Measurements from ENCODE around the gene TOLLIP.
"Not testable (repeated sequence)": the region's sequence is repeated elsewhere in the genome, so short reads cannot be mapped to it uniquely, and the experiment has no call there.

TOLLIP gene

DNA sequence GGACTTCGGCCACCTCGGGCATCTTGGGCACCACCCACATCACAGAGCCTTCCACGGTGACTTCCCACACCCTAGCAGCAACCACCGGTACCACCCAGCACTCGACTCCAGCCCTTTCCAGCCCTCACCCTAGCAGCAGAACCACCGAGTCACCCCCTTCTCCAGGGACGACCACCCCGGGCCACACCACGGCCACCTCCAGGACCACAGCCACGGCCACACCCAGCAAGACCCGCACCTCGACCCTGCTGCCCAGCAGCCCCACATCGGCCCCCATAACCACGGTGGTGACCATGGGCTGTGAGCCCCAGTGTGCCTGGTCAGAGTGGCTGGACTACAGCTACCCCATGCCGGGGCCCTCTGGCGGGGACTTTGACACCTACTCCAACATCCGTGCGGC, 65.9 kb downstream of the TOLLIP start:
- peaks cover 0 to 22% (median 0%) of the 10 kb centered on the region in 5 experiments for H3K9me3 ChIP-seq (ENCODE audit: control extremely low read depth in 1 of 5, control insufficient read depth in 4 of 5, insufficient read depth in 2 of 5, low read depth in 1 of 5, low read length in 4 of 5)
- H3K27ac ChIP-seq (ENCODE audit: insufficient read depth in 1 of 2, low read depth in 1 of 2, low read length in 2 of 2, poor library complexity in 1 of 2, severe bottlenecking in 2 of 2); CTCF ChIA-PET: not testable (repeated sequence)

DNA sequence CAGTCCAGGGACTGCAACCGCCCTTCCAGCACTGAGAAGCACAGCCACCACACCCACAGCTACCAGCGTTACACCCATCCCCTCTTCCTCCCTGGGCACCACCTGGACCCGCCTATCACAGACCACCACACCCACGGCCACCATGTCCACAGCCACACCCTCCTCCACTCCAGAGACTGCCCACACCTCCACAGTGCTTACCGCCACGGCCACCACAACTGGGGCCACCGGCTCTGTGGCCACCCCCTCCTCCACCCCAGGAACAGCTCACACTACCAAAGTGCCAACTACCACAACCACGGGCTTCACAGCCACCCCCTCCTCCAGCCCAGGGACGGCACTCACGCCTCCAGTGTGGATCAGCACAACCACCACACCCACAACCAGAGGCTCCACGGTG, 66.7 kb downstream of the TOLLIP start:
- 100% methylated on average over 2 of the region's 11 CpGs for WGBS (ENCODE audit: insufficient coverage)
- H3K4me3 ChIP-seq (ENCODE audit: control insufficient read depth in 1 of 7, extremely low read depth in 1 of 7, insufficient read depth in 4 of 7, low read depth in 2 of 7, low read length in 6 of 7); H3K4me1 ChIP-seq (ENCODE audit: control extremely low read depth in 1 of 4, control insufficient read depth in 4 of 4, insufficient read depth in 4 of 4, low read length in 3 of 4); H3K27me3 ChIP-seq (replicated peaks in 2 of 5; ENCODE audit: control insufficient read depth in 4 of 5, insufficient read depth in 5 of 5, low read length in 4 of 5); POLR2A ChIA-PET; DNase-seq; CTCF ChIA-PET; H3K27ac ChIP-seq (ENCODE audit: insufficient read depth in 1 of 2, low read depth in 1 of 2, low read length in 2 of 2, poor library complexity in 1 of 2, severe bottlenecking in 2 of 2); H3K36me3 ChIP-seq (ENCODE audit: control insufficient read depth in 4 of 4, insufficient read depth in 4 of 4, low read length in 3 of 4): not testable (repeated sequence)
- H3K9me3 ChIP-seq (ENCODE audit: control extremely low read depth in 1 of 5, control insufficient read depth in 4 of 5, insufficient read depth in 2 of 5, low read depth in 1 of 5, low read length in 4 of 5): peaks cover 0 to 22% (median 0%) of the 10 kb centered on the region in 5 experiments

More for the DNA sequence above, 65.9 kb downstream of the TOLLIP start:
- DNase-seq; POLR2A ChIA-PET; H3K4me3 ChIP-seq (ENCODE audit: control insufficient read depth in 1 of 7, extremely low read depth in 1 of 7, insufficient read depth in 4 of 7, low read depth in 2 of 7, low read length in 6 of 7); H3K36me3 ChIP-seq (ENCODE audit: control insufficient read depth in 4 of 4, insufficient read depth in 4 of 4, low read length in 3 of 4); H3K4me1 ChIP-seq (ENCODE audit: control extremely low read depth in 1 of 4, control insufficient read depth in 4 of 4, insufficient read depth in 4 of 4, low read length in 3 of 4); H3K27me3 ChIP-seq (replicated peaks in 2 of 5; ENCODE audit: control insufficient read depth in 4 of 5, insufficient read depth in 5 of 5, low read length in 4 of 5): not testable (repeated sequence)
- no CpG with 5 or more reads among the region's 18 CpGs for WGBS (ENCODE audit: insufficient coverage)

DNA sequence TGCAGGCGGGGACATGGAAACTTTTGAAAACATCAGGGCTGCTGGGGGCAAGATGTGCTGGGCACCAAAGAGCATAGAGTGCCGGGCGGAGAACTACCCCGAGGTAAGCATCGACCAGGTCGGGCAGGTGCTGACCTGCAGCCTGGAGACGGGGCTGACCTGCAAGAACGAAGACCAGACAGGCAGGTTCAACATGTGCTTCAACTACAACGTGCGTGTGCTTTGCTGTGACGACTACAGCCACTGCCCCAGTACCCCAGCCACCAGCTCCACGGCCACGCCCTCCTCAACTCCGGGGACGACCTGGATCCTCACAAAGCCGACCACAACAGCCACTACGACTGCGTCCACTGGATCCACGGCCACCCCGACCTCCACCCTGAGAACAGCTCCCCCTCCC, 67.1 kb downstream of the TOLLIP start:
- ChIA-PET CTCF (no interaction called here), POLR2A (no interaction called here)
- peaks cover 0 to 22% (median 0%) of the 10 kb centered on the region in 5 experiments for H3K9me3 ChIP-seq (ENCODE audit: control extremely low read depth in 1 of 5, control insufficient read depth in 4 of 5, insufficient read depth in 2 of 5, low read depth in 1 of 5, low read length in 4 of 5)
- no peaks in the 10 kb centered on the region for H3K27me3 ChIP-seq (replicated peaks in 2 of 5; ENCODE audit: control insufficient read depth in 4 of 5, insufficient read depth in 5 of 5, low read length in 4 of 5)
- 95% methylated on average over 16 of the region's 20 CpGs for WGBS (ENCODE audit: insufficient coverage)
- no peak for DNase-seq
- no peak overlapping the region for H3K27ac ChIP-seq (ENCODE audit: insufficient read depth in 1 of 2, low read depth in 1 of 2, low read length in 2 of 2, poor library complexity in 1 of 2, severe bottlenecking in 2 of 2)
- H3K36me3 ChIP-seq (ENCODE audit: control insufficient read depth in 4 of 4, insufficient read depth in 4 of 4, low read length in 3 of 4): no peaks in the 10 kb centered on the region
- H3K4me3 ChIP-seq (ENCODE audit: control insufficient read depth in 1 of 7, extremely low read depth in 1 of 7, insufficient read depth in 4 of 7, low read depth in 2 of 7, low read length in 6 of 7): no peak overlapping the region
- H3K4me1 ChIP-seq (ENCODE audit: control extremely low read depth in 1 of 4, control insufficient read depth in 4 of 4, insufficient read depth in 4 of 4, low read length in 3 of 4): no peaks in the 10 kb centered on the region

DNA sequence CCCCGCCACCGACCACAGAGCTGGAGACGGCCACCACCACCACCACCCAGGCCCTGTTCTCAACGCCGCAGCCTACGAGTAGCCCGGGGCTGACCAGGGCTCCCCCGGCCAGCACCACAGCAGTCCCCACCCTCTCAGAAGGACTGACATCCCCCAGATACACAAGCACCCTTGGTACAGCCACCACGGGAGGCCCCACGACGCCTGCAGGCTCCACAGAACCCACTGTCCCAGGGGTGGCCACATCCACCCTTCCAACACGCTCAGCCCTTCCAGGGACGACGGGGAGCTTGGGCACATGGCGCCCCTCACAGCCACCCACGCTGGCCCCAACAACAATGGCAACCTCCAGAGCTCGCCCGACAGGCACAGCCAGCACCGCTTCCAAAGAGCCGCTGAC, 67.7 kb downstream of the TOLLIP start:
- no peaks in the 10 kb centered on the region for H3K27me3 ChIP-seq (replicated peaks in 2 of 5; ENCODE audit: control insufficient read depth in 4 of 5, insufficient read depth in 5 of 5, low read length in 4 of 5)
- 96% methylated on average over 14 of the region's 20 CpGs for WGBS (ENCODE audit: insufficient coverage)

DNA sequence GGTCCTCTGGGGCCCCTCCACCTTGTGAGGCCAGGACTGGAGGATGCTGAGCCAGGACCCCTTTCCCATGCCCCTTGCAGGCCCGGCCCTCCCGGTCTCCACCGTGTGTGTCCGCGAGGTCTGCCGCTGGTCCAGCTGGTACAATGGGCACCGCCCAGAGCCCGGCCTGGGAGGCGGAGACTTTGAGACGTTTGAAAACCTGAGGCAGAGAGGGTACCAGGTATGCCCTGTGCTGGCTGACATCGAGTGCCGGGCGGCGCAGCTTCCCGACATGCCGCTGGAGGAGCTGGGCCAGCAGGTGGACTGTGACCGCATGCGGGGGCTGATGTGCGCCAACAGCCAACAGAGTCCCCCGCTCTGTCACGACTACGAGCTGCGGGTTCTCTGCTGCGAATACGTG, 68.7 kb downstream of the TOLLIP start:
- POLR2A ChIA-PET: no interaction called here
- no peaks in the 10 kb centered on the region for H3K4me1 ChIP-seq (ENCODE audit: control extremely low read depth in 1 of 4, control insufficient read depth in 4 of 4, insufficient read depth in 4 of 4, low read length in 3 of 4)
- no peaks in the 10 kb centered on the region for H3K36me3 ChIP-seq (ENCODE audit: control insufficient read depth in 4 of 4, insufficient read depth in 4 of 4, low read length in 3 of 4)
- H3K4me3 ChIP-seq (ENCODE audit: control insufficient read depth in 1 of 7, extremely low read depth in 1 of 7, insufficient read depth in 4 of 7, low read depth in 2 of 7, low read length in 6 of 7): no peak overlapping the region
- no peak for DNase-seq
- CTCF ChIA-PET: no interaction called here
- H3K27me3 ChIP-seq (replicated peaks in 2 of 5; ENCODE audit: control insufficient read depth in 4 of 5, insufficient read depth in 5 of 5, low read length in 4 of 5): no peaks in the 10 kb centered on the region
- 96% methylated on average over 25 of the region's 25 CpGs for WGBS (ENCODE audit: insufficient coverage)
- peaks cover 0 to 22% (median 0%) of the 10 kb centered on the region in 5 experiments for H3K9me3 ChIP-seq (ENCODE audit: control extremely low read depth in 1 of 5, control insufficient read depth in 4 of 5, insufficient read depth in 2 of 5, low read depth in 1 of 5, low read length in 4 of 5)
- H3K27ac ChIP-seq (ENCODE audit: insufficient read depth in 1 of 2, low read depth in 1 of 2, low read length in 2 of 2, poor library complexity in 1 of 2, severe bottlenecking in 2 of 2): no peak overlapping the region

More for the DNA sequence above, 67.7 kb downstream of the TOLLIP start:
- no peaks in the 10 kb centered on the region for H3K36me3 ChIP-seq (ENCODE audit: control insufficient read depth in 4 of 4, insufficient read depth in 4 of 4, low read length in 3 of 4)
- H3K9me3 ChIP-seq (ENCODE audit: control extremely low read depth in 1 of 5, control insufficient read depth in 4 of 5, insufficient read depth in 2 of 5, low read depth in 1 of 5, low read length in 4 of 5): peaks cover 0 to 22% (median 0%) of the 10 kb centered on the region in 5 experiments
- H3K27ac ChIP-seq (ENCODE audit: insufficient read depth in 1 of 2, low read depth in 1 of 2, low read length in 2 of 2, poor library complexity in 1 of 2, severe bottlenecking in 2 of 2): no peak overlapping the region
- H3K4me3 ChIP-seq (ENCODE audit: control insufficient read depth in 1 of 7, extremely low read depth in 1 of 7, insufficient read depth in 4 of 7, low read depth in 2 of 7, low read length in 6 of 7): no peak overlapping the region
- CTCF ChIA-PET: no interaction called here
- no peaks in the 10 kb centered on the region for H3K4me1 ChIP-seq (ENCODE audit: control extremely low read depth in 1 of 4, control insufficient read depth in 4 of 4, insufficient read depth in 4 of 4, low read length in 3 of 4)
- no peak for DNase-seq
- POLR2A ChIA-PET: no interaction called here

DNA sequence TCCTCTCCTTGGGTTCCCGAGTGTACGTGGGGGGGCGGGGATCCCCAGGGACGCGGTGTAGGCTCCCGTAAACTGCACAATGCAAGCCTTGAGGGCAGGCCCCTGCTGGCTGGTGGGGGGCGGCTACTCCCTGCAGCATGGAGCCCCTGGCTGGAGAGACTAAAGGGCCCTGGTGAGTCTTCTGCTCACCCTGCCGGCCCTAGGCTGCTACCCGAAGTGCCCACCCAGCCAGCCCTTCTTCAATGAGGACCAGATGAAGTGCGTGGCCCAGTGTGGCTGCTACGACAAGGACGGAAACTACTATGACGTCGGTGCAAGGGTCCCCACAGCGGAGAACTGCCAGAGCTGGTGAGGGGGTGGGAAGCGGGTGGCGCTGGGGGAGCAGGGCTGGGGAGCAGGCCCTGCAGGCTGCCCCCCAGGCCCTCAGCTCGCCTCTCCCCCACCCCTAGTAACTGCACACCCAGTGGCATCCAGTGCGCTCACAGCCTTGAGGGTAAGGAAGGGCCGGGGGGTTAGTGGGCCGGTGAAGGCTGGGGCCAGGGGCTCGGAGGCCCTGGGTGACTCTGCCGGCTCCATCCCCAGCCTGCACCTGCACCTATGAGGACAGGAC, 69.7 kb downstream of the TOLLIP start:
- no peak for DNase-seq
- no peak overlapping the region for H3K4me3 ChIP-seq (ENCODE audit: control insufficient read depth in 1 of 7, extremely low read depth in 1 of 7, insufficient read depth in 4 of 7, low read depth in 2 of 7, low read length in 6 of 7)
- peaks cover 0 to 22% (median 0%) of the 10 kb centered on the region in 5 experiments for H3K9me3 ChIP-seq (ENCODE audit: control extremely low read depth in 1 of 5, control insufficient read depth in 4 of 5, insufficient read depth in 2 of 5, low read depth in 1 of 5, low read length in 4 of 5)
- no peaks in the 10 kb centered on the region for H3K27me3 ChIP-seq (replicated peaks in 2 of 5; ENCODE audit: control insufficient read depth in 4 of 5, insufficient read depth in 5 of 5, low read length in 4 of 5)
- WGBS (ENCODE audit: insufficient coverage): 98% methylated on average over 22 of the region's 23 CpGs
- no peak overlapping the region for H3K27ac ChIP-seq (ENCODE audit: insufficient read depth in 1 of 2, low read depth in 1 of 2, low read length in 2 of 2, poor library complexity in 1 of 2, severe bottlenecking in 2 of 2)
- no peaks in the 10 kb centered on the region for H3K36me3 ChIP-seq (ENCODE audit: control insufficient read depth in 4 of 4, insufficient read depth in 4 of 4, low read length in 3 of 4)
- no peaks in the 10 kb centered on the region for H3K4me1 ChIP-seq (ENCODE audit: control extremely low read depth in 1 of 4, control insufficient read depth in 4 of 4, insufficient read depth in 4 of 4, low read length in 3 of 4)
- POLR2A ChIA-PET: interaction anchor here (0.6 kb wide), 1 partner anchor 139 kb away, joined by 3 read pairs; no protein-coding TSS in a partner anchor
- CTCF ChIA-PET: no interaction called here

DNA sequence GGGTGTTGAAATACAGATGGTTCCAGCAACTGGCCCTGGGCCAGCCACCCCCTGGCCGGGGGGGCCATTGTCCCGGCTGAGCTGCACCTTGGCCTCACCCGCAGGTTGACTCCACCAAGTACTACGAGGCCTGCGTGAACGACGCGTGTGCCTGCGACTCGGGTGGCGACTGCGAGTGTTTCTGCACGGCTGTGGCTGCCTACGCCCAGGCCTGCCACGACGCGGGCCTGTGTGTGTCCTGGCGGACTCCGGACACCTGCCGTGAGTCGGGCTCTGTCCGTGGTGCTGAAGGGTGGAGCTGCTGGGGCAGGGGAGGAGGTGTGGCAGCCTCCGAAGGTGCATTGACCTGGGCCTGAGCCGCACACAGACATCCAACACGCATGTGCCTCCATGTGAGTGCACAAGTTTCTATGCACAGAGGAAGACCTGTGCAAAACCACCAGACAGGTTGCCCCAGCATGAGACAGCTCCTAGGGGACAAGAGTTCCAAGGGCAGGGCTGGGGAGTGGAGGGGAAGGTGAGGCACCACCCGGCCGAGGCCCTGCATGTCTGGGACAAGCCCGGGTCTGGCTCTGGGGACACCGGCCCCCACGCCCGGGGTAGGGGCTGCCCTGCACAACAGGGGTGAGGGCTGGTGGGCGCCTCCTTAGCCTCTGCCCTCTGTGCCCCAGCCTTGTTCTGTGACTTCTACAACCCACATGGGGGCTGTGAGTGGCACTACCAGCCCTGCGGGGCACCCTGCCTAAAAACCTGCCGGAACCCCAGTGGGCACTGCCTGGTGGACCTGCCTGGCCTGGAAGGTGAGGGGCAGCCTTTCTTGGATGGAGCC, 70.5 kb downstream of the TOLLIP start:
- H3K4me1 ChIP-seq (ENCODE audit: control extremely low read depth in 1 of 4, control insufficient read depth in 4 of 4, insufficient read depth in 4 of 4, low read length in 3 of 4): no peaks in the 10 kb centered on the region
- H3K27ac ChIP-seq (ENCODE audit: insufficient read depth in 1 of 2, low read depth in 1 of 2, low read length in 2 of 2, poor library complexity in 1 of 2, severe bottlenecking in 2 of 2): no peak overlapping the region
- no peak overlapping the region for H3K4me3 ChIP-seq (ENCODE audit: control insufficient read depth in 1 of 7, extremely low read depth in 1 of 7, insufficient read depth in 4 of 7, low read depth in 2 of 7, low read length in 6 of 7)
- H3K36me3 ChIP-seq (ENCODE audit: control insufficient read depth in 4 of 4, insufficient read depth in 4 of 4, low read length in 3 of 4): no peaks in the 10 kb centered on the region
- WGBS (ENCODE audit: insufficient coverage): 79% methylated on average over 34 of the region's 34 CpGs
- CTCF ChIA-PET: no interaction called here
- H3K27me3 ChIP-seq (replicated peaks in 2 of 5; ENCODE audit: control insufficient read depth in 4 of 5, insufficient read depth in 5 of 5, low read length in 4 of 5): no peaks in the 10 kb centered on the region
- peaks cover 0 to 22% (median 0%) of the 10 kb centered on the region in 5 experiments for H3K9me3 ChIP-seq (ENCODE audit: control extremely low read depth in 1 of 5, control insufficient read depth in 4 of 5, insufficient read depth in 2 of 5, low read depth in 1 of 5, low read length in 4 of 5)
- no peak for DNase-seq
- POLR2A ChIA-PET: no interaction called here
